ENCODE results near the gene BIRC2.

GRCh38 chr11:102384419-102385079, 37.5 kb downstream of the BIRC2 start:
- TF ChIP-seq POLR2AphosphoS5 (IDR thresholded peaks at IDR 0.05; ENCODE audit: low read length) = no peak
- no peak for TF ChIP-seq POLR2A (IDR thresholded peaks at IDR 0.05; ENCODE audit: low read depth, low read length)
- TF ChIP-seq EZH2 (IDR thresholded peaks at IDR 0.05; ENCODE audit: borderline replicate concordance, control insufficient read depth, low read depth, low read length) = no peak
- no peak for TF ChIP-seq RCOR1 (conservative IDR thresholded peaks at IDR 0.05; ENCODE audit: low read depth, low read length)
- no peak for TF ChIP-seq SREBF2 (IDR thresholded peaks at IDR 0.05; ENCODE audit: low read length)
- no peak for TF ChIP-seq SPI1 (IDR thresholded peaks at IDR 0.05; ENCODE audit: borderline replicate concordance, insufficient read depth, low read depth, low read length)
- TF ChIP-seq PML (IDR thresholded peaks at IDR 0.05; ENCODE audit: low read length) = no peak
- TF ChIP-seq YY1 (IDR thresholded peaks at IDR 0.05; ENCODE audit: low read depth, low read length) = no peak
- TF ChIP-seq CEBPB (IDR thresholded peaks at IDR 0.05; ENCODE audit: borderline replicate concordance in 1 of 2, low read depth in 2 of 2, low read length in 2 of 2) = no peak
- no peak for TF ChIP-seq SP1 (IDR thresholded peaks at IDR 0.05; ENCODE audit: low read depth, low read length)
- no peak for TF ChIP-seq EP300 (IDR thresholded peaks at IDR 0.05; ENCODE audit: borderline replicate concordance in 1 of 2, control insufficient read depth in 1 of 2, low read depth in 2 of 2, low read length in 2 of 2)
- TF ChIP-seq SUZ12 (IDR thresholded peaks at IDR 0.05; ENCODE audit: unreplicated experiment) = no peak
- TF ChIP-seq CTCF (IDR thresholded peaks at IDR 0.05 in 2 of 3, conservative IDR thresholded peaks at IDR 0.05 in 1 of 3; ENCODE audit: control insufficient read depth in 2 of 3, extremely low read depth in 1 of 3, insufficient read depth in 1 of 3, low read depth in 3 of 3, low read length in 3 of 3) = no peak

All from GM12878 (cell line).